Fibroblast of villous mesenchyme (primary cell): ENCODE measurements around the gene ADARB1. TPM values are rescaled to one million over a fixed set of nuclear protein-coding genes. Genes with fewer than 3 reads are reported as not detected.

Experiments
- DNase-seq: peaks from one replicate; pipeline ENCODE4 v3.0.0-alpha.2; 2010; ENCODE audit warnings: low read depth
- H3K4me3 ChIP-seq: 2 replicates; pipeline ENCODE4 v1.5.1; 2011; ENCODE audit warnings: low read depth, mild to moderate bottlenecking, low read length
- CTCF ChIP-seq: IDR thresholded peaks from 2 replicates; pipeline ENCODE4 v1.5.1; 2012; ENCODE audit warnings: low read depth, mild to moderate bottlenecking, low read length; ENCODE audit not compliant: insufficient read depth
- total RNA-seq: library from RNA; depleted of rRNA; stranded (reverse); fragments of >200 nt; gene quantifications from 2 replicates; pipeline ENCODE4 v1.2.3, GENCODE V29; 2012

Gene ADARB1
- total RNA-seq, 1 donor = 16.4 TPM

GRCh38 chr21:45264146-45264911 lies 189.9 kb downstream of the ADARB1 start:
- TF ChIP-seq CTCF = no peak
- no peak for DNase-seq
- H3K4me3 ChIP-seq = no peak overlapping the region

GRCh38 chr21:45264912-45265515 lies 190.6 kb downstream of the ADARB1 start:
- DNase-seq = no peak

GRCh38 chr21:45265721-45266517 lies 191.5 kb downstream of the ADARB1 start:
- H3K4me3 ChIP-seq = no peak overlapping the region
- TF ChIP-seq CTCF = no peak
- DNase-seq = no peak

More at GRCh38 chr21:45264912-45265515, 190.6 kb downstream of the ADARB1 start:
- no peak for TF ChIP-seq CTCF
- H3K4me3 ChIP-seq = no peak overlapping the region

- no peak for DNase-seq
- H3K4me3 ChIP-seq = no peak overlapping the region
- TF ChIP-seq CTCF = no peak
Observed at GRCh38 chr21:45266518-45267389, 192.4 kb downstream of the ADARB1 start.

GRCh38 chr21:45267390-45267760 lies 193.0 kb downstream of the ADARB1 start:
- no peak for TF ChIP-seq CTCF
- H3K4me3 ChIP-seq = no peak overlapping the region
- DNase-seq = no peak

- TF ChIP-seq CTCF = no peak
- no peak overlapping the region for H3K4me3 ChIP-seq
- DNase-seq = no peak
Observed at GRCh38 chr21:45269861-45270260, 195.5 kb downstream of the ADARB1 start.
